ENCODE measurements around the gene NEK11. TPM values are rescaled to one million over a fixed set of nuclear protein-coding genes. Genes with fewer than 3 reads are reported as not detected.

The NEK11 gene
- total RNA-seq, 1 donor: 10.4 TPM

DNA sequence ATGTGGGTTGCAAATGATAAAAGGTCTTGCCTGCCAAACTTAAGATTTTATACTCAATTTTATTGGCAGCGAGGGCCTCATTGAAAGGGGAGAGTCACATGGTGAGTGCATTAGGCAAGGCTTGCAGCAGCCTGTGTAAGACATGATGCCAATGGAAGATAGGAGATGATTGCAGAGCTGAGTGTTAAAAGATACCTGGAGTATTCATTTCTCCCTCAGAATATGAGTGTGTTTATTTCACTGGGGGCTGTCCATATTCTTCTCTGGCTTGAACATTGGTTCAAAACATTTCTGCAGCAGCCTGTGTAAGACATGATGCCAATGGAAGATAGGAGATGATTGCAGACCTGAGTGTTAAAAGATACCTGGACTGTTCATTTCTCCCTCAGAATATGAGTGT is 189.7 kb downstream of the NEK11 start:
- no peak overlapping the region for H3K4me3 ChIP-seq (ENCODE audit: low read depth, low read length)
- DNase-seq (ENCODE audit: low read depth): no peak
- TF ChIP-seq CTCF (IDR thresholded peaks at IDR 0.05; ENCODE audit: insufficient read depth, low read depth, low read length): no peak

DNA sequence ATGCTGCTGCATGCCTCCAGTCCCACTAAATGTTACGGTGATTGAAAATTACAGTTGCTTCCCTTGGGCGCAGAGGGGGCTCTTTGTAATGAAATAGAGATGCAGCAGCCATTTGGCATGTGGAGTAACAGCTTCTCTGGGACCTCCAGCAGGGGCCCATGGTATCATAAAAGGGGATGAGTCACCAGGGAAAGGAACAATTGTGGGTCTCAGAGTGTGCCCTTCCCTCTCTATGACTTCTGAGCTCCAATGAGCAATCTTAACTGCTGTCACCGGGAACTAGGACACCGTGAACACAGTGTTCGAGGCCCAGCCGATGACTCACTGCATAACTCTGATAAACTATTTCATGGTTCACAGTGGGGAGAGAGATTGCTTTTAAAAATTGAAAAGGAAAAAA is 190.1 kb downstream of the NEK11 start:
- DNase-seq (ENCODE audit: low read depth): peak; percentile 52

DNA sequence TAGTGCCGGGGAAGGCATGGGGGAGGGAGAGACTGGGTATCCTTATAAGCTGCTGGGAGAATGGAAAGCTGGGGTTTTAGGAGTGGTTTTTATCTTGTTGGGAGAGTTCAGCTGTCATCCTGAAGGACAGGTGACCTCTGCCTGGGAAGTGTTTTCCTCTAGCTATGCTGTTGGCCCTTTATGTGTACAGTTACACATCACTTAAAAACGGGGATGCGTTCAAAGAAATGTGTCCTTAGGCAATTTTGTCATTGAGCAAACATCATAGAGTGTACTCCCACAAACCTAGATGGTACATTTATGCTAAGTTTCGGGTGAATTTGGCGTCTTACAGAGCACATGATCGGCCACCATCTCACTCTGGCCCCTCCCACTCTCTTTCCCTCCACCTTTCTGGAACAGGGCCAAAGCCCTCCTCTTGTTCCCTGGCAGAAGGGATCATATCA is 190.6 kb downstream of the NEK11 start:
- no peak overlapping the region for H3K4me3 ChIP-seq (ENCODE audit: low read depth, low read length)
- TF ChIP-seq CTCF (IDR thresholded peaks at IDR 0.05; ENCODE audit: insufficient read depth, low read depth, low read length): no peak
- DNase-seq (ENCODE audit: low read depth): peak; percentile 38

More for the DNA sequence above, 190.1 kb downstream of the NEK11 start:
- no peak overlapping the region for H3K4me3 ChIP-seq (ENCODE audit: low read depth, low read length)
- no peak for TF ChIP-seq CTCF (IDR thresholded peaks at IDR 0.05; ENCODE audit: insufficient read depth, low read depth, low read length)

DNA sequence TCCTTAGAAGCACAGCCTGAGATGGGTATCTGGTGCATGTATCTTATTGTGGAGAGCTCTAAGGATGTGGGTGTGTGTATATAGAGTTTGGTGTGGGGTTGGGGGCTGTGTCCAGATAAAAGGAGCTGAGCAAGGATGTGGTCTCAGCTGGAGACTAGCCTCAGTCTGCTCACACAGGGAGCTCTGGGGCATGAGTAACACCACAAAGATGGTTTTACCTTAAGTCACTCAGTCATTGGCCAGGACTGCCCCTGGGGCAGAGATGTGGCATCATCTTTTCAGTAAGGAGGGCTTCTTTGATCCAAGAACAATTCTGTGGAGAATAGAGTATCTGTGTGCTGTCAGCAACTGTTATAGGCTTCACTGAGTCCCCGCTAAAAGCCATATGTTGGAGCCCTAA is 191.5 kb downstream of the NEK11 start:
- no peak for TF ChIP-seq CTCF (IDR thresholded peaks at IDR 0.05; ENCODE audit: insufficient read depth, low read depth, low read length)
- H3K4me3 ChIP-seq (ENCODE audit: low read depth, low read length): no peak overlapping the region
- DNase-seq (ENCODE audit: low read depth): no peak

GRCh38 chr3:131221731-131222130 is 195.1 kb downstream of the NEK11 start:
- no peak overlapping the region for H3K4me3 ChIP-seq (ENCODE audit: low read depth, low read length)
- no peak for TF ChIP-seq CTCF (IDR thresholded peaks at IDR 0.05; ENCODE audit: insufficient read depth, low read depth, low read length)
- peak; percentile 60 for DNase-seq (ENCODE audit: low read depth)

- no peak for DNase-seq (ENCODE audit: low read depth)
- no peak overlapping the region for H3K4me3 ChIP-seq (ENCODE audit: low read depth, low read length)
- TF ChIP-seq CTCF (IDR thresholded peaks at IDR 0.05; ENCODE audit: insufficient read depth, low read depth, low read length): no peak
Measured at GRCh38 chr3:131222599-131222998, 195.9 kb downstream of the NEK11 start.
